OCI-LY3 (cell line): Measurements from ENCODE around the gene GFRAL.

ENCODE experiments used
- CTCF ChIP-seq: fragments of 200-600, 300-600 bp; sonication (generic); IDR thresholded peaks from 2 replicates; pipeline ENCODE4 v1.5.1; 2014; ENCODE audit warnings: antibody characterized with exemption, low read length, low read depth
- EZH2phosphoT487 ChIP-seq: fragments of 200-600 bp; shearing (Covaris generic); IDR thresholded peaks from 2 replicates; pipeline ENCODE4 v1.6.1; 2018; ENCODE audit warnings: antibody characterized with exemption, mixed run types, low read depth

GRCh38 chr6:55438203-55438602, 110.9 kb downstream of the GFRAL start:
- TF ChIP-seq CTCF (no peak), EZH2phosphoT487 (no peak)
